K562 (cell line): ENCODE measurements around the gene MAD1L1. TPM values are rescaled to one million over a fixed set of nuclear protein-coding genes. Genes with fewer than 3 reads are reported as not detected.

Source experiments
- ATAC-seq: fragments of 200-7000 bp; cut with Tn5 transposase; 3 replicates; pipeline ENCODE4 v1.9.1; 2020; ENCODE audit warnings: moderate library complexity
- BruUV-seq: library from RNA; stranded (reverse); fragments of 400-500 nt; replicated peaks from 2 replicates; lab custom pipeline; 2021; lab: Mats Ljungman, UMichigan
- CTCF ChIA-PET: fragments of 300-600 bp; formaldehyde crosslinking; extraction: SDS; loops from one replicate; lab custom pipeline; 2021; ENCODE audit warnings: low intra/inter-chr PET ratio; lab: Yijun Ruan, JAX
- POLR2A ChIA-PET: fragments of 300-600, 350-650 bp; sonication (Branson Sonifier 250); formaldehyde crosslinking; extraction: SDS; loops from one replicate; lab custom pipeline; 2021; ENCODE audit warnings: antibody characterized with exemption, inconsistent platforms; lab: Yijun Ruan, JAX
- DNase-seq, 4 experiments: peaks; one replicate each; pipeline versions ENCODE4 v3.0.0 to v3.0.0-alpha.2; 2011 to 2018; ENCODE audit warnings: low spot score in 3 of 4, mixed read lengths in 3 of 4; ENCODE audit errors: extremely low read depth in 1 of 4
- FAIRE-seq: peaks from 2 replicates; lab custom pipeline; 2011; peaks lifted over from hg19 to GRCh38; lab: Jason Lieb, UNC
- H2AFZ ChIP-seq: 2 replicates; pipeline ENCODE4 v1.6.0; 2011; ENCODE audit warnings: low read depth, low read length, control low read depth, inconsistent platforms
- H3K27ac ChIP-seq: fragments of 200-600 bp; 3 replicates; pipeline ENCODE4 v1.8.0; 2011; ENCODE audit warnings: low read depth, mild to moderate bottlenecking, control low read depth, inconsistent platforms, low read length, moderate library complexity, mixed read lengths; ENCODE audit errors: extremely low read depth
- H3K27me3 ChIP-seq, 2 experiments: fragments of 300-600 bp in 1 of 2; 2 replicates in 1 of 2; 3 replicates in 1 of 2; pipeline versions ENCODE4 v1.6.0 to v1.8.0; 2011; ENCODE audit warnings: inconsistent platforms in 2 of 2, low read length in 2 of 2, mild to moderate bottlenecking in 1 of 2, mixed read lengths in 1 of 2, moderate library complexity in 1 of 2; ENCODE audit not compliant: control insufficient read depth in 2 of 2, insufficient read depth in 2 of 2
- H3K36me3 ChIP-seq: fragments of 300-600 bp; 3 replicates; pipeline ENCODE4 v1.8.0; 2011; ENCODE audit warnings: mild to moderate bottlenecking, low read length, inconsistent platforms; ENCODE audit not compliant: control insufficient read depth, insufficient read depth
- H3K4me1 ChIP-seq, 2 experiments: fragments of 200-600 bp in 1 of 2; replicated peaks in 1 of 2; 2 replicates in 1 of 2; 3 replicates in 1 of 2; pipeline versions ENCODE4 v1.5.1 to v1.8.0; 2011; ENCODE audit warnings: inconsistent platforms in 2 of 2, low read length in 2 of 2, mild to moderate bottlenecking in 1 of 2, mixed read lengths in 1 of 2, moderate library complexity in 1 of 2; ENCODE audit not compliant: control insufficient read depth in 2 of 2, insufficient read depth in 2 of 2
- H3K4me2 ChIP-seq: 2 replicates; pipeline ENCODE4 v1.6.1; 2011; ENCODE audit warnings: low read length, control low read depth, inconsistent platforms, mixed read lengths; ENCODE audit not compliant: insufficient read depth
- H3K4me3 ChIP-seq: fragments of 200-600 bp; sonication (generic), shearing (Covaris generic); 2 replicates; pipeline ENCODE4 v1.5.1; 2016; ENCODE audit warnings: control low read depth, inconsistent platforms
- H3K79me2 ChIP-seq: fragments of 200-600 bp; 3 replicates; pipeline ENCODE4 v1.8.0; 2011; ENCODE audit warnings: low read length, inconsistent platforms; ENCODE audit not compliant: control insufficient read depth, insufficient read depth
- H3K9ac ChIP-seq, 2 experiments: 2 replicates each; pipeline versions ENCODE4 v1.6.0 to v1.6.1; 2011; ENCODE audit warnings: low read depth in 2 of 2, low read length in 2 of 2, control low read depth in 1 of 2, inconsistent platforms in 1 of 2, mild to moderate bottlenecking in 1 of 2, mixed read lengths in 1 of 2; ENCODE audit not compliant: insufficient read depth in 1 of 2
- H3K9me1 ChIP-seq: one replicate; pipeline ENCODE4 v1.6.0; 2011; ENCODE audit warnings: inconsistent platforms, mild to moderate bottlenecking, low read length, moderate library complexity; ENCODE audit not compliant: control insufficient read depth, insufficient read depth
- H3K9me3 ChIP-seq: replicated peaks from 2 replicates; pipeline ENCODE4 v1.5.1; 2011; ENCODE audit warnings: low read depth, low read length, inconsistent platforms; ENCODE audit not compliant: control insufficient read depth, insufficient read depth
- H4K20me1 ChIP-seq: replicated peaks from 2 replicates; pipeline ENCODE4 v1.6.1; 2011; ENCODE audit warnings: low read length, inconsistent platforms, mixed read lengths; ENCODE audit not compliant: control insufficient read depth, insufficient read depth
- ATF1 ChIP-seq, 2 experiments: fragments of 450-650 bp in 1 of 2; IDR thresholded peaks; 2 replicates each; pipeline ENCODE4 v1.6.1; 2016; ENCODE audit warnings: missing compliant biosample characterization in 1 of 2, missing genetic modification characterization in 1 of 2
- CAMTA2 ChIP-seq: fragments of 250-450 bp; sonication (Bioruptor Pico); conservative IDR thresholded peaks from 2 replicates; pipeline ENCODE4 v1.5.1; 2022
- EHMT2 ChIP-seq: fragments of 450-650 bp; IDR thresholded peaks from 2 replicates; pipeline ENCODE4 v1.6.1; 2018; ENCODE audit warnings: antibody characterized with exemption
- ESRRA ChIP-seq: fragments of 450-650 bp; IDR thresholded peaks from 2 replicates; pipeline ENCODE4 v1.6.1; 2014; ENCODE audit warnings: low read depth, mild to moderate bottlenecking, moderate library complexity, borderline replicate concordance
- FOXA3 ChIP-seq, 2 experiments: fragments of 450-650 bp in 1 of 2; sonication (generic) in 1 of 2; formaldehyde crosslinking; IDR thresholded peaks in 1 of 2; conservative IDR thresholded peaks in 1 of 2; 2 replicates each; pipeline versions ENCODE4 v1.4.0 to v1.8.0; 2020 to 2022; ENCODE audit warnings: mild to moderate bottlenecking in 2 of 2, missing genetic modification reagents in 1 of 2
- JUND ChIP-seq, 2 experiments: IDR thresholded peaks; 2 replicates in 1 of 2; 3 replicates in 1 of 2; pipeline ENCODE4 v1.6.1; 2011; ENCODE audit warnings: borderline replicate concordance in 2 of 2, low read depth in 2 of 2, low read length in 2 of 2, improper control_type of control experiment in 1 of 2, missing biosample characterization in 1 of 2, missing genetic modification characterization in 1 of 2, missing genetic modification reagents in 1 of 2
- NFXL1 ChIP-seq: fragments of 450-650 bp; formaldehyde crosslinking; IDR thresholded peaks from 2 replicates; pipeline ENCODE4 v1.4.0; 2021; ENCODE audit warnings: mild to moderate bottlenecking
- PATZ1 ChIP-seq: fragments of 250-450 bp; sonication (Bioruptor Pico); IDR thresholded peaks from 2 replicates; pipeline ENCODE4 v1.5.0; 2020; ENCODE audit warnings: mild to moderate bottlenecking, borderline replicate concordance
- PREB ChIP-seq: sonication (generic); formaldehyde crosslinking; IDR thresholded peaks from 2 replicates; pipeline ENCODE4 v1.8.1; 2023; ENCODE audit warnings: mild to moderate bottlenecking, missing genetic modification reagents
- RHOXF2B ChIP-seq: fragments of 250-450 bp; sonication (Bioruptor Pico); conservative IDR thresholded peaks from 2 replicates; pipeline ENCODE4 v1.5.1; 2021
- SLC30A9 ChIP-seq: fragments of 250-450 bp; sonication (Bioruptor Pico); IDR thresholded peaks from 2 replicates; pipeline ENCODE4 v1.8.0; 2022; ENCODE audit warnings: mild to moderate bottlenecking, moderate library complexity
- SNRNP70 ChIP-seq: fragments of 200-400 bp; formaldehyde crosslinking; optimal IDR thresholded peaks from 2 replicates; pipeline ENCODE3; 2017; ENCODE audit warnings: low read depth, low read length
- UBTF ChIP-seq, 2 experiments: IDR thresholded peaks; 2 replicates each; pipeline ENCODE4 v1.6.1; 2012; ENCODE audit warnings: improper control_type of control experiment in 2 of 2, low read depth in 2 of 2, low read length in 2 of 2, borderline replicate concordance in 1 of 2
- ZFPM2 ChIP-seq: fragments of 250-450 bp; sonication (Bioruptor Pico); IDR thresholded peaks from 2 replicates; pipeline ENCODE4 v1.5.1; 2022; ENCODE audit warnings: mild to moderate bottlenecking
- ZKSCAN3 ChIP-seq: fragments of 250-450 bp; sonication (Bioruptor Pico); IDR thresholded peaks from 2 replicates; pipeline ENCODE4 v1.4.0; 2020
- WGBS: fragments of 100-300 bp; shearing (Covaris generic); methylation state at CpG from one replicate; pipeline ENCODE4 v1.1.6; 2016; ENCODE audit warnings: low coverage, mixed read lengths; ENCODE audit not compliant: insufficient coverage; ENCODE audit errors: missing lambda C conversion rate; 5-methylcytosine and 5-hydroxymethylcytosine counted together
- in situ Hi-C: fragments of 300-500 bp; cut with MboI; formaldehyde crosslinking; loops from 4 replicates; pipeline ENCODE4 v1.15.0; 2018; ENCODE audit warnings: inconsistent platforms, mixed read lengths
- intact Hi-C: fragments of 100-400 bp; cut with micrococcal nuclease; formaldehyde crosslinking; loops from 2 replicates; pipeline ENCODE4 v1.14.2; 2022
- polyA plus RNA-seq, 8 experiments: library from polyadenylated mRNA; depleted of rRNA in 4 of 8; stranded (reverse) in 5 of 8; unstranded in 3 of 8; fragments of >200 nt; fragmentation: Nextera tagmentation in 2 of 8; fragmentation: Illumina TruSeq in 1 of 8; extraction: Ambion mirVana in 2 of 8; extraction: Trizol in 1 of 8; gene quantifications; 2 replicates each; pipeline versions ENCODE4 v1.2.1 to v1.2.3, GENCODE V29; 2011 to 2014; ENCODE audit warnings: inconsistent platforms in 1 of 8, missing spikeins in 1 of 8
- total RNA-seq, 7 experiments: library from RNA; depleted of rRNA in 6 of 7; stranded (reverse); fragments of >200 nt in 6 of 7; fragmentation: Illumina TruSeq in 2 of 7; extraction: Trizol in 2 of 7; gene quantifications; 2 replicates each; pipeline versions ENCODE4 v1.2.1 to v1.2.3, GENCODE V29; 2011 to 2021; ENCODE audit warnings: low replicate concordance in 1 of 7

Gene MAD1L1
- total and polyA plus RNA-seq, 9 of the 15 experiments (the other 6 are each of a cell fraction or from before 2014, with no cell fraction given): 1.7 to 89.7 (median 18.0) TPM

GRCh38 chr7:1990001-1990670 lies 242.6 kb downstream of the MAD1L1 start:
- Histone ChIP-seq H3K9me1 (peaks cover 3% of the 10 kb centered on the region), H3K79me2 (no peaks in the 10 kb centered on the region), H3K4me2 (no peak overlapping the region), H3K4me3 (no peak overlapping the region), H4K20me1 (no peaks in the 10 kb centered on the region), H3K27ac (no peak overlapping the region), H3K4me1 (peaks cover 0 to 42% of the 10 kb centered on the region in 2 experiments; a peak in 2 of 5 replicates), H3K9ac (peak overlapping the region in 1 of 2 experiments; percentile 48; a peak in 1 of 4 replicates), H3K27me3 (no peaks in the 10 kb centered on the region), H3K9me3 (no peaks in the 10 kb centered on the region), H3K36me3 (peaks cover 3% of the 10 kb centered on the region; the same call in 1 of the 3 replicates), H2AFZ (no peak overlapping the region)
- DNase-seq (no peak), FAIRE-seq (no peak), ATAC-seq (no peak)
- in situ Hi-C loops (no loop called here), intact Hi-C loops (no loop called here)
- CTCF ChIA-PET: no interaction called here
- WGBS: 95% methylated on average over 23 of the region's 24 CpGs
- BruUV-seq: no TSS peak
- POLR2A ChIA-PET: interaction anchor here (1.3 kb wide), 1 partner anchor 41 kb away, joined by 3 read pairs; no protein-coding TSS in a partner anchor
- no peak for TF ChIP-seq NFXL1
- no peak for TF ChIP-seq EHMT2
- TF ChIP-seq SLC30A9 (CRISPR knock-in tag): no peak
- TF ChIP-seq PATZ1 (CRISPR knock-in tag): no peak
- TF ChIP-seq PREB: no peak
- no peak for TF ChIP-seq JUND (IDR thresholded peaks at IDR 0.05; ENCODE audit: borderline replicate concordance, low read depth, low read length)
- no peak for TF ChIP-seq JUND (tag; IDR thresholded peaks at IDR 0.05; ENCODE audit: borderline replicate concordance, low read depth, low read length)
- TF ChIP-seq UBTF (IDR thresholded peaks at IDR 0.05; ENCODE audit: borderline replicate concordance in 1 of 2, low read depth in 2 of 2, low read length in 2 of 2): no peak
- no peak for TF ChIP-seq RHOXF2B
- no peak for TF ChIP-seq ESRRA
- no peak for TF ChIP-seq CAMTA2 (CRISPR knock-in tag)
- no peak for TF ChIP-seq FOXA3 (CRISPR knock-in tag; conservative IDR thresholded peaks at IDR 0.05 in 1 of 2, IDR thresholded peaks at IDR 0.05 in 1 of 2)
- TF ChIP-seq ZFPM2: no peak
- TF ChIP-seq SNRNP70: no peak
- no peak for TF ChIP-seq ATF1 (CRISPR knock-in tag; IDR thresholded peaks at IDR 0.05)
- no peak for TF ChIP-seq ATF1 (tag; IDR thresholded peaks at IDR 0.05)
- no peak for TF ChIP-seq ZKSCAN3 (CRISPR knock-in tag)
